Erythroblast (primary cell): ENCODE data around the gene ILDR2.

Source experiments
- GATA1 ChIP-seq: IDR thresholded peaks from 2 replicates; pipeline ENCODE4 v1.6.1; 2011; ENCODE audit warnings: low read depth, mild to moderate bottlenecking, control low read depth, low read length, moderate library complexity
- POLR2A ChIP-seq: IDR thresholded peaks from 2 replicates; pipeline ENCODE4 v1.6.1; 2011; ENCODE audit warnings: mild to moderate bottlenecking, low read length

GRCh38 chr1:166937962-166938361, 37.4 kb downstream of the ILDR2 start:
- TF ChIP-seq POLR2A (no peak), GATA1 (no peak)
